ENCODE results near the gene ITGA7. TPM values are rescaled to one million over a fixed set of nuclear protein-coding genes. Genes with fewer than 3 reads are reported as not detected.

ITGA7 gene
- total RNA-seq, 4 donors from 2014 or later: 69.7 to 206 (median 92.0) TPM

GRCh38 chr12:55737581-55738122 lies 29.9 kb upstream of the ITGA7 start:
- Histone ChIP-seq H3K27ac (peak overlapping the region in 3 of 4 donors; percentile 41 to 50 (median 50)), H3K27me3 (no peaks in the 10 kb centered on the region), H3K4me3 (peak overlapping the region in 1 of 4 donors; percentile 48), H3K4me1 (peaks cover 6 to 11% of the 10 kb centered on the region in 2 donors), H3K9me3 (no peaks in the 10 kb centered on the region), H3K36me3 (no peaks in the 10 kb centered on the region)
- DNase-seq (no peak), ATAC-seq (no peak)
- in situ Hi-C loops (cut with MboI; ENCODE audit: low sequenced_read_pairs in 4 of 4): loop anchor here (5.0 to 10.0 kb wide), 4 partner anchors 80 to 205 kb away; partner anchors contain the start of genes DNAJC14 (in 1 of the 4), ORMDL2 (in 1 of the 4) and SARNP (in 1 of the 4)
- TF ChIP-seq, protein P1, sequence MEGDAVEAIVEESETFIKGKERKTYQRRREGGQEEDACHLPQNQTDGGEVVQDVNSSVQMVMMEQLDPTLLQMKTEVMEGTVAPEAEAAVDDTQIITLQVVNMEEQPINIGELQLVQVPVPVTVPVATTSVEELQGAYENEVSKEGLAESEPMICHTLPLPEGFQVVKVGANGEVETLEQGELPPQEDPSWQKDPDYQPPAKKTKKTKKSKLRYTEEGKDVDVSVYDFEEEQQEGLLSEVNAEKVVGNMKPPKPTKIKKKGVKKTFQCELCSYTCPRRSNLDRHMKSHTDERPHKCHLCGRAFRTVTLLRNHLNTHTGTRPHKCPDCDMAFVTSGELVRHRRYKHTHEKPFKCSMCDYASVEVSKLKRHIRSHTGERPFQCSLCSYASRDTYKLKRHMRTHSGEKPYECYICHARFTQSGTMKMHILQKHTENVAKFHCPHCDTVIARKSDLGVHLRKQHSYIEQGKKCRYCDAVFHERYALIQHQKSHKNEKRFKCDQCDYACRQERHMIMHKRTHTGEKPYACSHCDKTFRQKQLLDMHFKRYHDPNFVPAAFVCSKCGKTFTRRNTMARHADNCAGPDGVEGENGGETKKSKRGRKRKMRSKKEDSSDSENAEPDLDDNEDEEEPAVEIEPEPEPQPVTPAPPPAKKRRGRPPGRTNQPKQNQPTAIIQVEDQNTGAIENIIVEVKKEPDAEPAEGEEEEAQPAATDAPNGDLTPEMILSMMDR (IDR thresholded peaks at IDR 0.05 in 4 of 5, conservative IDR thresholded peaks at IDR 0.05 in 1 of 5): no peak
- TF ChIP-seq POLR2A (IDR thresholded peaks at IDR 0.05): no peak
- intact Hi-C loops (cut with DNase I; ENCODE audit: low total_unique reads): loop anchor here (1.0 to 2.0 kb wide), 2 partner anchors 59 to 203 kb away; no protein-coding TSS in a partner anchor

- Histone ChIP-seq H3K27ac (no peak overlapping the region), H3K27me3 (no peaks in the 10 kb centered on the region), H3K9me3 (no peaks in the 10 kb centered on the region), H3K4me1 (peaks cover 6 to 11% of the 10 kb centered on the region in 2 donors), H3K36me3 (no peaks in the 10 kb centered on the region), H3K4me3 (no peak overlapping the region)
- DNase-seq: peak in 1 of 2 donors; percentile 50
- intact Hi-C loops (cut with DNase I; ENCODE audit: low total_unique reads): no loop called here
- in situ Hi-C loops (cut with MboI; ENCODE audit: low sequenced_read_pairs in 4 of 4): loop anchor here (5.0 to 10.0 kb wide), 4 partner anchors 80 to 205 kb away; partner anchors contain the start of genes DNAJC14 (in 1 of the 4), ORMDL2 (in 1 of the 4) and SARNP (in 1 of the 4)
- ATAC-seq: peak; percentile 43 to 70
- TF ChIP-seq POLR2A (IDR thresholded peaks at IDR 0.05): no peak
- TF ChIP-seq, protein P1 (IDR thresholded peaks at IDR 0.05 in 4 of 5, conservative IDR thresholded peaks at IDR 0.05 in 1 of 5): peak; percentile 45 to 72 (median 66)
These were observed 29.3 kb upstream of the ITGA7 start for GRCh38 chr12:55736780-55737580.

DNA sequence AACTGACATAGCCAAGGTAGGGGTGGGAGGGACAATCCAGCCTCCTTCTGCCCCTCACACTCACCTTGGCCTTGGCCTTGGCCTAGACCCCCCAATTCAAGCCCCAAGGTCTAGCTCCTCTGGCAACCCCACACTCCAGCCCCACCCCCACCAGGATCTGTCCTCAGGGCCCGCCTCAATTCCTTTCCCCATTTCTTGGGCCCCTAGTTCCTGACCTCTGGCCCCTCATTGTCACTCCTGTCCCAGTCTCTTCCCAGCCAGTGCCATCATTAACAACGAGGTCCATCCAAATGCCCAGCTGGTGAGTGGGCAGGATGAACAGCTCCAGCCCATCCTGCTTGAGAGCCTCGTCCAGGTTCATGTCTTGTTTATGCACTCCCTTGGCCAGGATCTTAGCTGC lies 28.4 kb upstream of the ITGA7 start:
- H3K27ac ChIP-seq: no peak overlapping the region
- ATAC-seq (no peak), DNase-seq (no peak)
- no peaks in the 10 kb centered on the region for H3K27me3 ChIP-seq
- H3K4me1 ChIP-seq: peaks cover 6 to 11% of the 10 kb centered on the region in 2 donors
- H3K4me3 ChIP-seq: no peak overlapping the region
- TF ChIP-seq POLR2A (IDR thresholded peaks at IDR 0.05): no peak
- TF ChIP-seq, protein P1 (IDR thresholded peaks at IDR 0.05 in 4 of 5, conservative IDR thresholded peaks at IDR 0.05 in 1 of 5): no peak
- H3K36me3 ChIP-seq: no peaks in the 10 kb centered on the region
- in situ Hi-C loops (cut with MboI; ENCODE audit: low sequenced_read_pairs in 4 of 4): loop anchor here (5.0 to 10.0 kb wide), 4 partner anchors 81 to 206 kb away; partner anchors contain the start of genes DNAJC14 (in 1 of the 4), ORMDL2 (in 1 of the 4) and SARNP (in 1 of the 4)
- intact Hi-C loops (cut with DNase I; ENCODE audit: low total_unique reads): no loop called here
- no peaks in the 10 kb centered on the region for H3K9me3 ChIP-seq

DNA sequence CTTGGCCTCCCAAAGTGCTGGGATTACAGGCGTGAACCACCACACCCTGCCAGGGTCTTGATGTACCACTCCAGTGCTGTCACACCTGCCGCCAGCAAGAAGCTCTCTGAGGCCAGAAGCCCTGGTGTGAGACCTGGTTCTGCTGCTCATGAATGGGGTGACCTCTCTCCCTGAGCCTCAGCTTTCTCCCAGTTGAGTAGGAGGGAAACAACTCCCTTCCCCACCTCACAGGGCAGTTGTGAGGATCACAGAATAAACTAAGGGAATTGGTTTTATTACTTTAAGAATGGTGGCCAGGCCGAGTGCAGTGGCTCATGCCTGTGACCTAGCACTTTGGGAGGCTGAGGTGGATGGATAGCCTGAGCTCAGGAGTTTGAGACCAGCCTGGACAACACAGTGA lies 26.9 kb upstream of the ITGA7 start:
- Histone ChIP-seq H3K36me3 (no peaks in the 10 kb centered on the region), H3K4me1 (peaks cover 17 to 19% of the 10 kb centered on the region in 2 donors), H3K4me3 (no peak overlapping the region), H3K9me3 (no peaks in the 10 kb centered on the region), H3K27me3 (no peaks in the 10 kb centered on the region), H3K27ac (no peak overlapping the region)
- in situ Hi-C loops (cut with MboI; ENCODE audit: low sequenced_read_pairs in 4 of 4) (loop anchor here in 1 of 4 donors (10.0 kb wide), 1 partner anchor 90 kb away; the partner anchor contains the start of gene DNAJC14), intact Hi-C loops (cut with DNase I; ENCODE audit: low total_unique reads) (no loop called here)
- ATAC-seq: no peak
- TF ChIP-seq, protein P1 (IDR thresholded peaks at IDR 0.05 in 4 of 5, conservative IDR thresholded peaks at IDR 0.05 in 1 of 5): no peak
- TF ChIP-seq POLR2A (IDR thresholded peaks at IDR 0.05): no peak
- no peak for DNase-seq
